Esophagus squamous epithelium (tissue), 5 donors: ENCODE measurements around the gene SRSF9. TPM values are rescaled to one million over a fixed set of nuclear protein-coding genes. Genes with fewer than 3 reads are reported as not detected.

ENCODE experiments used
- DNase-seq: peaks from one replicate; lab custom pipeline; 2025; lab: John Stamatoyannopoulos, UW
- H3K27ac ChIP-seq, 4 donors: fragments of 200-600 bp; sonication (generic); one replicate each; pipeline ENCODE4 v1.5.1; 2016 to 2019; ENCODE audit warnings: mild to moderate bottlenecking in 1 of 4
- H3K27me3 ChIP-seq, 4 donors: fragments of 200-600 bp; sonication (generic); 1 replicate in 3 of 4; 2 replicates in 1 of 4; pipeline versions ENCODE4 v1.5.1 to v1.6.0; 2017 to 2021; ENCODE audit warnings: antibody characterized with exemption in 1 of 4
- H3K36me3 ChIP-seq, 3 donors: fragments of 200-600 bp; sonication (generic); one replicate each; pipeline ENCODE4 v1.5.1; 2016 to 2019
- H3K4me1 ChIP-seq, 3 donors: fragments of 200-600 bp; sonication (generic); one replicate each; pipeline ENCODE4 v1.5.1; 2017 to 2019
- H3K4me3 ChIP-seq, 4 donors: fragments of 200-600 bp; sonication (generic); 1 replicate in 3 of 4; 2 replicates in 1 of 4; pipeline ENCODE4 v1.5.1; 2016 to 2019; ENCODE audit warnings: mild to moderate bottlenecking in 2 of 4, moderate library complexity in 1 of 4
- H3K9me3 ChIP-seq, 3 donors: fragments of 200-600 bp; sonication (generic); one replicate each; pipeline ENCODE4 v1.5.1; 2016 to 2019
- POLR2A ChIP-seq, 4 donors: fragments of 450-650 bp; IDR thresholded peaks; one replicate each; pipeline ENCODE4 v1.6.1; 2017; ENCODE audit warnings: antibody characterized with exemption in 4 of 4, mild to moderate bottlenecking in 4 of 4, moderate library complexity in 3 of 4
- WGBS, 2 donors: methylation state at CpG; one replicate each; pipeline ENCODE4 v1.1.5; 2018; 5-methylcytosine and 5-hydroxymethylcytosine counted together
- intact Hi-C: fragments of 100-400 bp; cut with DNase I; formaldehyde crosslinking; loops from one replicate; pipeline ENCODE4 v1.15.0; 2022
- total RNA-seq, 4 donors: library from RNA; depleted of rRNA; stranded (reverse); fragments of >200 nt; gene quantifications; one replicate each; pipeline ENCODE4 v1.1.0, GENCODE V29; 2016
- TF ChIP-seq, protein P1 (sequence below), 6 experiments: fragments of 450-650 bp in 4 of 6; fragments of 200-600 bp in 2 of 6; sonication (generic) in 2 of 6; IDR thresholded peaks; one replicate each; pipeline ENCODE4 v1.5.1; 2016 to 2019; ENCODE audit warnings: antibody characterized with exemption in 6 of 6, mild to moderate bottlenecking in 4 of 6, moderate library complexity in 4 of 6
- donor health status: DM: yes; HTN: yes; CAD: no.

SRSF9 gene
- total RNA-seq, 4 donors from 2014 or later: 85.6 to 128 (median 93.2) TPM

DNA sequence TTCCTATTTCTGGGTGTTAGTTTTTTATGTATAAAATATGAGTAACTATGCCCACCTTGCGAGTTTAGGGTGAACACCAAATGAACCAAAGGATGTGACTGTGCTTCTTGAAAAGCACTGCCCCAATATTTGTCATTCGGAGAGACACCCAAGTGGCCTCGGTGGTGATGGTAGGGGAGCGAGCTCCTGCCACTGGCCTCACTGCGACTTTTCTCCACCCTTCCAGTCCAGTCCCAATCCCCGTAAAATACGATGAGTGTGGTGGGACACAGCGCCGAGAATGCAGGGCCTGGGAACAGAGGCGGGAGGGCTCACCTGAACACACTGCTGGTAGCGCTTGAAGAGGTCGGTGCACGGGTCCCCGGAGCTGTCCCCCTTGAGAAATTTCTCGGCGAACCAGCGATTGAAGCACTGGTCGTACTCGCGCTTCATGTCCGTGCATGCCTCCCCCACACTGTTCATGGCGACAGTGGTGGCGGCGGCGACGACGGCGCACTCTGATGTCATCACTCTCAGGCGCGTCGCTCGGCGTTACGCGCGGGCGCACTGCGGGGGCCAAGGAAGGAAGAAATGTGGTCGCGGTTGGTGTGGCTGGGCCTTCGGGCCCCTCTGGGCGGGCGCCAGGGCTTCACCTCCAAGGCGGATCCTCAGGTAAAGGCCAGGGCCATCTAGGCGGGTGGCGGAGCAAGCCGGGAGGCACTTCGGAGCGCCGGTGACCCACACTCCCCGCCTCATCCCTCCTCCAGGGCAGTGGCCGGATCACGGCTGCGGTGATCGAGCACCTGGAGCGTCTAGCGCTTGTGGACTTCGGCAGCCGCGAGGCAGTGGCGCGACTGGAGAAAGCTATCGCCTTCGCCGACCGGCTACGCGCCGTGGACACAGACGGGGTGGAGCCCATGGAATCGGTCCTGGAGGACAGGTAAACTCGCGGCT, 23.4 kb downstream of the SRSF9 start, which contains the start of the genes GATC and TRIAP1:
TSS of gene GATC (plus strand) at position 534 of the 933 bp plus-strand sequence. CDS start at position 571, 37 bp downstream.
TSS of gene TRIAP1 (minus strand) at position 474 of the 933 bp plus-strand sequence. CDS start at position 462, 12 bp downstream.
- Histone ChIP-seq H3K27ac (peak within 1 kb of the TSS; percentile 86 to 96 (median 94)), H3K4me1 (peaks cover 8 to 40% (median 19%) of the 10 kb centered on the region in 3 donors), H3K27me3 (no peaks in the 10 kb centered on the region), H3K4me3 (peak within 1 kb of the TSS; percentile 66 to 100 (median 96)), H3K36me3 (peaks cover 0 to 66% (median 7%) of the 10 kb centered on the region in 3 donors), H3K9me3 (no peaks in the 10 kb centered on the region)
- TF ChIP-seq, protein P1, sequence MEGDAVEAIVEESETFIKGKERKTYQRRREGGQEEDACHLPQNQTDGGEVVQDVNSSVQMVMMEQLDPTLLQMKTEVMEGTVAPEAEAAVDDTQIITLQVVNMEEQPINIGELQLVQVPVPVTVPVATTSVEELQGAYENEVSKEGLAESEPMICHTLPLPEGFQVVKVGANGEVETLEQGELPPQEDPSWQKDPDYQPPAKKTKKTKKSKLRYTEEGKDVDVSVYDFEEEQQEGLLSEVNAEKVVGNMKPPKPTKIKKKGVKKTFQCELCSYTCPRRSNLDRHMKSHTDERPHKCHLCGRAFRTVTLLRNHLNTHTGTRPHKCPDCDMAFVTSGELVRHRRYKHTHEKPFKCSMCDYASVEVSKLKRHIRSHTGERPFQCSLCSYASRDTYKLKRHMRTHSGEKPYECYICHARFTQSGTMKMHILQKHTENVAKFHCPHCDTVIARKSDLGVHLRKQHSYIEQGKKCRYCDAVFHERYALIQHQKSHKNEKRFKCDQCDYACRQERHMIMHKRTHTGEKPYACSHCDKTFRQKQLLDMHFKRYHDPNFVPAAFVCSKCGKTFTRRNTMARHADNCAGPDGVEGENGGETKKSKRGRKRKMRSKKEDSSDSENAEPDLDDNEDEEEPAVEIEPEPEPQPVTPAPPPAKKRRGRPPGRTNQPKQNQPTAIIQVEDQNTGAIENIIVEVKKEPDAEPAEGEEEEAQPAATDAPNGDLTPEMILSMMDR (IDR thresholded peaks at IDR 0.05): peak in 3 of 6 experiments; percentile 5 to 54 (median 9)
- TF ChIP-seq POLR2A (IDR thresholded peaks at IDR 0.05): peak in 3 of 4 donors; percentile 56 to 75 (median 75)
- peak; percentile 21 for DNase-seq
- intact Hi-C loops: no loop called here
- WGBS, 2 donors: 0% methylated on average over 17 to 20 of the region's 73 CpGs

DNA sequence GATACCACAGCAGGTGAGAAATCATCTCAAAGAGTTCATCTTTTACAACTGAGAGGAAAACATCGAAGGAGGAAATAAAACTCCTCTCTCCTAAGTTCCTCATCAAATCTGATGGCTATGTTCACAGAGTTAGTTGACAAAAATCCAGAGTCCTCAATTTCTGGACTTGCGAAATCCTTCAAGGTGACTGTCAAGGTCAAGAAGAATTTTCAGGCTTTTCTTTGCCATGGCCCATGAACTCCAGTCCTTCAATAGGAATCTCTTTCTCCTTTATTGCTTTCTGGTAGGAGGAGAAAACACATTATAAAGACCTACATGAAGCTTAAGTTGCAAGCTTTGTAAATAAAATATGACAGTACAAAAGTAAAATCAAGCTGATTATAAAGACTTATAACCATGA, 24.9 kb downstream of the SRSF9 start:
- H3K36me3 ChIP-seq: peaks cover 7 to 68% (median 8%) of the 10 kb centered on the region in 3 donors
- H3K4me1 ChIP-seq: peaks cover 11 to 45% (median 25%) of the 10 kb centered on the region in 3 donors
- 91 to 92% methylated on average over 2 of the region's 2 CpGs for WGBS, 2 donors
- H3K9me3 ChIP-seq: no peaks in the 10 kb centered on the region
- H3K4me3 ChIP-seq: no peak overlapping the region
- intact Hi-C loops: no loop called here
- H3K27me3 ChIP-seq: no peaks in the 10 kb centered on the region
- TF ChIP-seq POLR2A (IDR thresholded peaks at IDR 0.05): no peak
- TF ChIP-seq, protein P1 (IDR thresholded peaks at IDR 0.05): no peak
- H3K27ac ChIP-seq: no peak overlapping the region
- no peak for DNase-seq

DNA sequence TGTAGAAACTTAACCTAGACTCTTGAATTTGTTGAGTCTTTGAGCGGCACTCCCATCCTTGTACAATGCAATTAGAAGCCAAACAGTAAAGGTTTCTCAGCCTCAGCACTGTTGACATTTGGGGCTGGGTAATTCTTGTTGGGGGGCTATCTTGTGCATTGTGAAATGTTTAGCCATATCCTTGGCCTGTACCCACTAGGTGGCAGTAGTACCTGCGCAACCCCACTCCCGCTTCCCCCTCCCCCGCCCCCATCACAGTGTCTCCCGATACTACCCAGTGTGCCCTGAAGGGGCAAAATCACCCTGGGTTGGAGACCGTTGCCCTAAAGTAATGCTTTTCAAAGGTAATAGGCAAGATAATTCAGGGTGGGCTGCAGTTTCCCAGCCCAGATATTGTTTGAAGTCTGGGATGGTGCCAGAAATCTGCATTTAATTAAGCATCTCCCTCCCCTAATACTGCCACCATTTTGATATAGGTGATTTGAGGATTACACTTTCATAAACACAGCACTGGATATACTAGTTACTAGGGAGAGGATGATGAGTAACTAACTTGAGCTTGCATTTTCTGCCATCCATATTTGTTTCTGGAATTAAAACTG, 29.8 kb downstream of the SRSF9 start:
- peak; percentile 5 for DNase-seq
- Histone ChIP-seq H3K4me1 (peaks cover 12 to 30% (median 19%) of the 10 kb centered on the region in 3 donors), H3K36me3 (peaks cover 0 to 49% (median 8%) of the 10 kb centered on the region in 3 donors), H3K9me3 (no peaks in the 10 kb centered on the region), H3K4me3 (peak overlapping the region in 2 of 4 donors; percentile 62 to 90), H3K27ac (peak overlapping the region in 2 of 4 donors; percentile 7 to 21), H3K27me3 (no peaks in the 10 kb centered on the region)
- 13 to 25% methylated on average over 2 to 3 of the region's 6 CpGs for WGBS, 2 donors
- TF ChIP-seq, protein P1 (IDR thresholded peaks at IDR 0.05): peak in 5 of 6 experiments; percentile 17 to 62 (median 39)
- no peak for TF ChIP-seq POLR2A (IDR thresholded peaks at IDR 0.05)
- intact Hi-C loops: no loop called here

DNA sequence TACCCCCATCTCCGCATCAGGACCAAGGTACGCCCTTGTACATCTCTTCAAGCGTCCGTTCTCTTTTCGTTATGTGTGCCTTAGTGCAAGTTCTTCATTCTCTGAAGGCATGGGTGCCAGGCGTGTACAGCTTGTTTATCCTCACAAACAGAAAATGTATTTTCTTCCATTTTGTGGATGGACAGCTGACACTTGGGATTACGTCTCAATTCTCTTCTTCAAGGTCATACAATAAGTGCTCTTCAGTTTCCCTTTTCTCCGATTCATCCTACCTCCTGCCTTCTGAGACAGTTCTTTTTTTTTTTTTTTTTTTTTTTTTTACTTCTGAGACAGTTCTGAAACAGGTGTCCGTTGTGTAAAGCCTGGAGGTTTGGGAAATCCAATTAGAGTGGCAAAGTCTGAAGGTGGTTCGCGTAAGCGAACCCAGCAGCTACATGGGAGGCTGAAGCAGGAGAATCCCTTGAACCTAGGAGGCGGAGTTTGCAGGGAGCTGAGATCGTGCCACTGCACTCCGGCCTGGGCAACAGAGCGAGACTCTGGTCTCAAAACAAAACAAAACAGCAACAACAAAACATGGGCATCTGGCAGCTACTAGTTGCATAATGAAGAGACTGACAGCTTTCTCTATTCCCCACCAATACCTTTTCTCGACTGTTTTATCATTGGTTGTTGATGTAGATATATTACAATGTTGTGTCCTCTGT, 30.9 kb downstream of the SRSF9 start:
- intact Hi-C loops: no loop called here
- no peaks in the 10 kb centered on the region for H3K9me3 ChIP-seq
- TF ChIP-seq, protein P1 (IDR thresholded peaks at IDR 0.05): no peak
- TF ChIP-seq POLR2A (IDR thresholded peaks at IDR 0.05): no peak

More for the DNA sequence above, 30.9 kb downstream of the SRSF9 start:
- DNase-seq: no peak
- WGBS, 2 donors: 26 to 31% methylated on average over 15 to 16 of the region's 17 CpGs
- Histone ChIP-seq H3K27me3 (no peaks in the 10 kb centered on the region), H3K4me3 (peak overlapping the region; percentile 62 to 90 (median 80)), H3K4me1 (peaks cover 12 to 25% (median 19%) of the 10 kb centered on the region in 3 donors), H3K36me3 (peaks cover 0 to 38% (median 8%) of the 10 kb centered on the region in 3 donors), H3K27ac (peak overlapping the region; percentile 87 to 96 (median 90))
